GM23338 (cell line): ENCODE results near the gene H1-8. TPM values are rescaled to one million over a fixed set of nuclear protein-coding genes. Genes with fewer than 3 reads are reported as not detected.

ENCODE experiments used
- ATAC-seq: fragments of 200-7000 bp; cut with Tn5 transposase; 3 replicates; pipeline ENCODE4 v1.9.1; 2020
- DNase-seq: peaks from one replicate; pipeline ENCODE4 v3.0.0-alpha.2; 2015; ENCODE audit warnings: low spot score
- H2AFZ ChIP-seq: fragments of 200-600 bp; sonication (generic); 2 replicates; pipeline ENCODE4 v1.8.0; 2016; ENCODE audit warnings: antibody characterized with exemption, mild to moderate bottlenecking, moderate library complexity
- H3F3A ChIP-seq: fragments of 200-600 bp; sonication (generic); replicated peaks from 2 replicates; pipeline ENCODE4 v1.8.0; 2017; ENCODE audit warnings: antibody characterized with exemption, mixed run types, low read depth
- H3K27ac ChIP-seq: fragments of 200-600 bp; sonication (generic); 2 replicates; pipeline ENCODE4 v1.6.1; 2016; ENCODE audit warnings: low read depth
- H3K27me3 ChIP-seq: fragments of 200-600 bp; sonication (generic); 2 replicates; pipeline ENCODE4 v1.8.0; 2016; ENCODE audit warnings: mild to moderate bottlenecking, mixed run types, moderate library complexity; ENCODE audit not compliant: insufficient read depth
- H3K36me3 ChIP-seq: fragments of 200-600 bp; sonication (generic); 2 replicates; pipeline ENCODE4 v1.8.0; 2016; ENCODE audit warnings: mild to moderate bottlenecking; ENCODE audit not compliant: insufficient read depth
- H3K4me1 ChIP-seq: fragments of 200-600 bp; sonication (generic); 2 replicates; pipeline ENCODE4 v1.8.0; 2016; ENCODE audit warnings: mild to moderate bottlenecking, moderate library complexity; ENCODE audit not compliant: insufficient read depth
- H3K4me2 ChIP-seq: fragments of 200-600 bp; sonication (generic); 2 replicates; pipeline ENCODE4 v1.7.1; 2017; ENCODE audit warnings: mixed run types
- H3K4me3 ChIP-seq: fragments of 200-600 bp; sonication (generic); 2 replicates; pipeline ENCODE4 v1.6.1; 2016; ENCODE audit warnings: mixed run types
- H3K79me2 ChIP-seq: fragments of 200-600 bp; sonication (generic); replicated peaks from 2 replicates; pipeline ENCODE4 v1.8.0; 2017; ENCODE audit warnings: mild to moderate bottlenecking; ENCODE audit not compliant: insufficient read depth
- H3K9me2 ChIP-seq: fragments of 200-600 bp; sonication (generic); 2 replicates; pipeline ENCODE4 v1.8.0; 2017; ENCODE audit not compliant: insufficient read depth
- H4K20me1 ChIP-seq: fragments of 200-600 bp; sonication (generic); replicated peaks from 2 replicates; pipeline ENCODE4 v1.8.0; 2017; ENCODE audit warnings: mild to moderate bottlenecking; ENCODE audit not compliant: insufficient read depth
- H3K27ac Mint-ChIP-seq: 2 replicates; pipeline ENCODE4 v1.8.0; 2020; ENCODE audit warnings: inconsistent platforms, mild to moderate bottlenecking, moderate library complexity, mixed read lengths
- H3K27me3 Mint-ChIP-seq: 3 replicates; pipeline ENCODE4 v1.8.0; 2022; ENCODE audit warnings: low read depth, mild to moderate bottlenecking, moderate library complexity, mixed read lengths, inconsistent platforms; ENCODE audit not compliant: insufficient read depth, poor library complexity
- H3K36me3 Mint-ChIP-seq: 3 replicates; pipeline ENCODE4 v1.8.0; 2021; ENCODE audit warnings: low read depth, mild to moderate bottlenecking, inconsistent platforms, moderate library complexity, mixed read lengths
- H3K4me1 Mint-ChIP-seq: 3 replicates; pipeline ENCODE4 v1.8.0; 2020; ENCODE audit warnings: mild to moderate bottlenecking, inconsistent platforms, mixed read lengths
- H3K4me3 Mint-ChIP-seq: 3 replicates; pipeline ENCODE4 v1.8.0; 2021; ENCODE audit warnings: moderate library complexity, mild to moderate bottlenecking, inconsistent platforms, mixed read lengths
- H3K9me3 Mint-ChIP-seq: 3 replicates; pipeline ENCODE4 v1.8.0; 2020; ENCODE audit warnings: moderate library complexity, mild to moderate bottlenecking, inconsistent platforms, mixed read lengths
- CREB1 ChIP-seq: fragments of 250-450 bp; sonication (Bioruptor Pico); IDR thresholded peaks from 2 replicates; pipeline ENCODE4 v1.5.0; 2020; ENCODE audit warnings: low read depth, mild to moderate bottlenecking, moderate library complexity
- EZH2 ChIP-seq: fragments of 200-600 bp; sonication (generic); IDR thresholded peaks from one replicate; pipeline ENCODE4 v1.8.0; 2017; ENCODE audit warnings: antibody characterized with exemption, mild to moderate bottlenecking, low read depth; ENCODE audit not compliant: unreplicated experiment
- EZH2phosphoT487 ChIP-seq: fragments of 200-600 bp; sonication (generic); IDR thresholded peaks from one replicate; pipeline ENCODE4 v1.8.1; 2018; ENCODE audit warnings: antibody characterized with exemption; ENCODE audit not compliant: unreplicated experiment
- JUNB ChIP-seq: IDR thresholded peaks from one replicate; pipeline ENCODE4 v1.6.1; 2016; ENCODE audit warnings: antibody characterized with exemption; ENCODE audit not compliant: unreplicated experiment
- NANOG ChIP-seq: IDR thresholded peaks from 2 replicates; pipeline ENCODE4 v1.6.1; 2016; ENCODE audit warnings: antibody characterized with exemption, borderline replicate concordance
- POLR2AphosphoS5 ChIP-seq: IDR thresholded peaks from 2 replicates; pipeline ENCODE4 v1.6.1; 2016; ENCODE audit warnings: antibody characterized with exemption, low read depth
- STAT1 ChIP-seq: IDR thresholded peaks from one replicate; pipeline ENCODE4 v1.6.1; 2016; ENCODE audit warnings: antibody characterized with exemption; ENCODE audit not compliant: unreplicated experiment
- ZNF114 ChIP-seq: fragments of 250-450 bp; sonication (Bioruptor Pico); IDR thresholded peaks from 2 replicates; pipeline ENCODE4 v1.5.0; 2020; ENCODE audit warnings: mild to moderate bottlenecking, moderate library complexity
- ZNF331 ChIP-seq: fragments of 250-450 bp; sonication (Bioruptor Pico); IDR thresholded peaks from 2 replicates; pipeline ENCODE4 v1.5.0; 2020; ENCODE audit warnings: low read depth, mild to moderate bottlenecking, moderate library complexity
- polyA plus RNA-seq: library from polyadenylated mRNA; unstranded; fragments of >200 nt; fragmentation: Nextera tagmentation; extraction: Ambion mirVana; gene quantifications from 2 replicates; pipeline ENCODE4 v1.2.1, GENCODE V29; 2016
- total RNA-seq: library from RNA; depleted of rRNA; stranded (reverse); fragments of >200 nt; shearing (Covaris generic); gene quantifications from 2 replicates; pipeline ENCODE4 v1.2.3, GENCODE V29; 2014
- TF ChIP-seq, protein P1 (sequence below), 2 experiments: fragments of 200-600 bp in 1 of 2; sonication (generic) in 1 of 2; conservative IDR thresholded peaks; 2 replicates each; pipeline versions ENCODE4 v1.5.1 to v1.6.1; 2016 to 2017; ENCODE audit warnings: antibody characterized with exemption in 2 of 2, low read depth in 2 of 2, mild to moderate bottlenecking in 2 of 2, moderate library complexity in 1 of 2
- TF ChIP-seq, protein P2 (sequence below): IDR thresholded peaks from 2 replicates; pipeline ENCODE4 v1.6.1; 2016; ENCODE audit warnings: antibody characterized with exemption
- TF ChIP-seq, protein P3 (sequence below): fragments of 250-450 bp; sonication (Bioruptor Pico); IDR thresholded peaks from 2 replicates; pipeline ENCODE4 v1.5.0; 2020; ENCODE audit warnings: mild to moderate bottlenecking, moderate library complexity
- TF ChIP-seq, protein P4 (sequence below): IDR thresholded peaks from one replicate; pipeline ENCODE4 v1.6.1; 2018; ENCODE audit warnings: antibody characterized with exemption; ENCODE audit not compliant: unreplicated experiment

Gene H1-8
- total and polyA plus RNA-seq, 2 experiments from 2014 or later: not detected

DNA sequence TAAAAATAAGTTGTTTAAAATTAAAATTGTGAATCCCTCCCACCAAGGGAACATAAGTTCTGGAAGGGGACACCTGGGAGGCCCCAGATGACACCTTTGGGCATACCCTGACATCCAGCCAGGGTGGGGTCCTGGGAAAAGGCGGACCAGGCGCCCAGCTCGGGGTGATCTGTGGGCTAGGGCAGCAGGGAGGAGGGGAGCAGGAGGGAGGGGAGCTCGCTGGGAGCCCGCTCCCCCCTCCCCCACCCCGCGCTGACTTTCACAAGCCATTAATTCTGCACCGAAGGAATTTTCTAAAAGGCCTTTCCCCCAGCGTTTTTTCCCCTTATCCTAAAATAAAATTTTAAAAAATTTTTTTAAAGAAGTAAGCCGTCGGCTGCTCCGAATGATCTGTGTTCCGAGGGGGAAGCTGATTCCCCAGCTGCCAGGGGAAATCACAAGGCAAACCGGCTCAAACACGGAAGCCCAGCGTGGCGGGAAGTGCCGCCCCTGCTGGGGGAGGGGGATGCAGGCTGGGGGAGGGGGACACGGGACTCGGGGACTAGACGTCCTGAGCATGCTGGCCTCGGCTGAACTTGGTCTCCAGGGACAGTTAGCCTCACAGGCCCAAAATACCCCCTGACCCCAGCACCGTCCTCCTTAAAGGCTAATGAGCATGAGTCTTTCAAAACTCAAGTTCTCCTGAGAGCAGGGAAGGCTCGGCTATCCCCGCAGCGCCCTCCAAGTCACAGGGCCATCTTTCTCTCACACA lies 49.6 kb downstream of the H1-8 start:
- peak overlapping the region; percentile 50; the same call in 1 of the 2 replicates for H3K27ac ChIP-seq
- no peaks in the 10 kb centered on the region for H3K79me2 ChIP-seq
- ATAC-seq (peak; percentile 26), DNase-seq (peak; percentile 68)
- peaks cover 20% of the 10 kb centered on the region; the same call in 1 of the 2 replicates for H3F3A ChIP-seq
- no peaks in the 10 kb centered on the region for H3K27me3 ChIP-seq
- Mint-ChIP-seq H3K27ac (peak overlapping the region; percentile 82), H3K36me3 (no peaks in the 10 kb centered on the region), H3K4me3 (peak overlapping the region; percentile 51), H3K4me1 (peaks cover 63% of the 10 kb centered on the region), H3K9me3 (no peaks in the 10 kb centered on the region), H3K27me3 (peaks cover 23% of the 10 kb centered on the region)
- H3K4me2 ChIP-seq: peak overlapping the region; percentile 84
- H3K4me1 ChIP-seq: peaks cover 60% of the 10 kb centered on the region
- peak overlapping the region; percentile 47 for H3K4me3 ChIP-seq
- no peaks in the 10 kb centered on the region for H3K9me2 ChIP-seq
- H4K20me1 ChIP-seq: no peaks in the 10 kb centered on the region
- TF ChIP-seq EZH2 (no peak), ZNF114 (no peak), CREB1 (no peak), JUNB (no peak), ZNF331 (CRISPR knock-in tag) (no peak), EZH2phosphoT487 (no peak), STAT1 (no peak), POLR2AphosphoS5 (no peak), NANOG (no peak)
- TF ChIP-seq, protein P1, sequence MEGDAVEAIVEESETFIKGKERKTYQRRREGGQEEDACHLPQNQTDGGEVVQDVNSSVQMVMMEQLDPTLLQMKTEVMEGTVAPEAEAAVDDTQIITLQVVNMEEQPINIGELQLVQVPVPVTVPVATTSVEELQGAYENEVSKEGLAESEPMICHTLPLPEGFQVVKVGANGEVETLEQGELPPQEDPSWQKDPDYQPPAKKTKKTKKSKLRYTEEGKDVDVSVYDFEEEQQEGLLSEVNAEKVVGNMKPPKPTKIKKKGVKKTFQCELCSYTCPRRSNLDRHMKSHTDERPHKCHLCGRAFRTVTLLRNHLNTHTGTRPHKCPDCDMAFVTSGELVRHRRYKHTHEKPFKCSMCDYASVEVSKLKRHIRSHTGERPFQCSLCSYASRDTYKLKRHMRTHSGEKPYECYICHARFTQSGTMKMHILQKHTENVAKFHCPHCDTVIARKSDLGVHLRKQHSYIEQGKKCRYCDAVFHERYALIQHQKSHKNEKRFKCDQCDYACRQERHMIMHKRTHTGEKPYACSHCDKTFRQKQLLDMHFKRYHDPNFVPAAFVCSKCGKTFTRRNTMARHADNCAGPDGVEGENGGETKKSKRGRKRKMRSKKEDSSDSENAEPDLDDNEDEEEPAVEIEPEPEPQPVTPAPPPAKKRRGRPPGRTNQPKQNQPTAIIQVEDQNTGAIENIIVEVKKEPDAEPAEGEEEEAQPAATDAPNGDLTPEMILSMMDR (conservative IDR thresholded peaks at IDR 0.05; ENCODE audit: low read depth in 2 of 2): no peak
- TF ChIP-seq, protein P2, sequence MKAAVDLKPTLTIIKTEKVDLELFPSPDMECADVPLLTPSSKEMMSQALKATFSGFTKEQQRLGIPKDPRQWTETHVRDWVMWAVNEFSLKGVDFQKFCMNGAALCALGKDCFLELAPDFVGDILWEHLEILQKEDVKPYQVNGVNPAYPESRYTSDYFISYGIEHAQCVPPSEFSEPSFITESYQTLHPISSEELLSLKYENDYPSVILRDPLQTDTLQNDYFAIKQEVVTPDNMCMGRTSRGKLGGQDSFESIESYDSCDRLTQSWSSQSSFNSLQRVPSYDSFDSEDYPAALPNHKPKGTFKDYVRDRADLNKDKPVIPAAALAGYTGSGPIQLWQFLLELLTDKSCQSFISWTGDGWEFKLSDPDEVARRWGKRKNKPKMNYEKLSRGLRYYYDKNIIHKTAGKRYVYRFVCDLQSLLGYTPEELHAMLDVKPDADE: no peak
- TF ChIP-seq, protein P3, sequence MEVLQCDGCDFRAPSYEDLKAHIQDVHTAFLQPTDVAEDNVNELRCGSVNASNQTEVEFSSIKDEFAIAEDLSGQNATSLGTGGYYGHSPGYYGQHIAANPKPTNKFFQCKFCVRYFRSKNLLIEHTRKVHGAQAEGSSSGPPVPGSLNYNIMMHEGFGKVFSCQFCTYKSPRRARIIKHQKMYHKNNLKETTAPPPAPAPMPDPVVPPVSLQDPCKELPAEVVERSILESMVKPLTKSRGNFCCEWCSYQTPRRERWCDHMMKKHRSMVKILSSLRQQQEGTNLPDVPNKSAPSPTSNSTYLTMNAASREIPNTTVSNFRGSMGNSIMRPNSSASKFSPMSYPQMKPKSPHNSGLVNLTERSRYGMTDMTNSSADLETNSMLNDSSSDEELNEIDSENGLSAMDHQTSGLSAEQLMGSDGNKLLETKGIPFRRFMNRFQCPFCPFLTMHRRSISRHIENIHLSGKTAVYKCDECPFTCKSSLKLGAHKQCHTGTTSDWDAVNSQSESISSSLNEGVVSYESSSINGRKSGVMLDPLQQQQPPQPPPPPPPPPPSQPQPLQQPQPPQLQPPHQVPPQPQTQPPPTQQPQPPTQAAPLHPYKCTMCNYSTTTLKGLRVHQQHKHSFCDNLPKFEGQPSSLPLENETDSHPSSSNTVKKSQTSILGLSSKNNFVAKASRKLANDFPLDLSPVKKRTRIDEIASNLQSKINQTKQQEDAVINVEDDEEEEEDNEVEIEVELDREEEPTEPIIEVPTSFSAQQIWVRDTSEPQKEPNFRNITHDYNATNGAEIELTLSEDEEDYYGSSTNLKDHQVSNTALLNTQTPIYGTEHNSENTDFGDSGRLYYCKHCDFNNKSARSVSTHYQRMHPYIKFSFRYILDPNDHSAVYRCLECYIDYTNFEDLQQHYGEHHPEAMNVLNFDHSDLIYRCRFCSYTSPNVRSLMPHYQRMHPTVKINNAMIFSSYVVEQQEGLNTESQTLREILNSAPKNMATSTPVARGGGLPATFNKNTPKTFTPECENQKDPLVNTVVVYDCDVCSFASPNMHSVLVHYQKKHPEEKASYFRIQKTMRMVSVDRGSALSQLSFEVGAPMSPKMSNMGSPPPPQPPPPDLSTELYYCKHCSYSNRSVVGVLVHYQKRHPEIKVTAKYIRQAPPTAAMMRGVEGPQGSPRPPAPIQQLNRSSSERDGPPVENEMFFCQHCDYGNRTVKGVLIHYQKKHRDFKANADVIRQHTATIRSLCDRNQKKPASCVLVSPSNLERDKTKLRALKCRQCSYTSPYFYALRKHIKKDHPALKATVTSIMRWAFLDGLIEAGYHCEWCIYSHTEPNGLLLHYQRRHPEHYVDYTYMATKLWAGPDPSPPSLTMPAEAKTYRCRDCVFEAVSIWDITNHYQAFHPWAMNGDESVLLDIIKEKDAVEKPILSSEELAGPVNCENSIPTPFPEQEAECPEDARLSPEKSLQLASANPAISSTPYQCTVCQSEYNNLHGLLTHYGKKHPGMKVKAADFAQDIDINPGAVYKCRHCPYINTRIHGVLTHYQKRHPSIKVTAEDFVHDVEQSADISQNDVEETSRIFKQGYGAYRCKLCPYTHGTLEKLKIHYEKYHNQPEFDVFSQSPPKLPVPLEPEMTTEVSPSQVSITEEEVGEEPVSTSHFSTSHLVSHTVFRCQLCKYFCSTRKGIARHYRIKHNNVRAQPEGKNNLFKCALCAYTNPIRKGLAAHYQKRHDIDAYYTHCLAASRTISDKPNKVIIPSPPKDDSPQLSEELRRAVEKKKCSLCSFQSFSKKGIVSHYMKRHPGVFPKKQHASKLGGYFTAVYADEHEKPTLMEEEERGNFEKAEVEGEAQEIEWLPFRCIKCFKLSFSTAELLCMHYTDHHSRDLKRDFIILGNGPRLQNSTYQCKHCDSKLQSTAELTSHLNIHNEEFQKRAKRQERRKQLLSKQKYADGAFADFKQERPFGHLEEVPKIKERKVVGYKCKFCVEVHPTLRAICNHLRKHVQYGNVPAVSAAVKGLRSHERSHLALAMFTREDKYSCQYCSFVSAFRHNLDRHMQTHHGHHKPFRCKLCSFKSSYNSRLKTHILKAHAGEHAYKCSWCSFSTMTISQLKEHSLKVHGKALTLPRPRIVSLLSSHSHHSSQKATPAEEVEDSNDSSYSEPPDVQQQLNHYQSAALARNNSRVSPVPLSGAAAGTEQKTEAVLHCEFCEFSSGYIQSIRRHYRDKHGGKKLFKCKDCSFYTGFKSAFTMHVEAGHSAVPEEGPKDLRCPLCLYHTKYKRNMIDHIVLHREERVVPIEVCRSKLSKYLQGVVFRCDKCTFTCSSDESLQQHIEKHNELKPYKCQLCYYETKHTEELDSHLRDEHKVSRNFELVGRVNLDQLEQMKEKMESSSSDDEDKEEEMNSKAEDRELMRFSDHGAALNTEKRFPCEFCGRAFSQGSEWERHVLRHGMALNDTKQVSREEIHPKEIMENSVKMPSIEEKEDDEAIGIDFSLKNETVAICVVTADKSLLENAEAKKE (CRISPR knock-in tag): no peak
- TF ChIP-seq, protein P4, sequence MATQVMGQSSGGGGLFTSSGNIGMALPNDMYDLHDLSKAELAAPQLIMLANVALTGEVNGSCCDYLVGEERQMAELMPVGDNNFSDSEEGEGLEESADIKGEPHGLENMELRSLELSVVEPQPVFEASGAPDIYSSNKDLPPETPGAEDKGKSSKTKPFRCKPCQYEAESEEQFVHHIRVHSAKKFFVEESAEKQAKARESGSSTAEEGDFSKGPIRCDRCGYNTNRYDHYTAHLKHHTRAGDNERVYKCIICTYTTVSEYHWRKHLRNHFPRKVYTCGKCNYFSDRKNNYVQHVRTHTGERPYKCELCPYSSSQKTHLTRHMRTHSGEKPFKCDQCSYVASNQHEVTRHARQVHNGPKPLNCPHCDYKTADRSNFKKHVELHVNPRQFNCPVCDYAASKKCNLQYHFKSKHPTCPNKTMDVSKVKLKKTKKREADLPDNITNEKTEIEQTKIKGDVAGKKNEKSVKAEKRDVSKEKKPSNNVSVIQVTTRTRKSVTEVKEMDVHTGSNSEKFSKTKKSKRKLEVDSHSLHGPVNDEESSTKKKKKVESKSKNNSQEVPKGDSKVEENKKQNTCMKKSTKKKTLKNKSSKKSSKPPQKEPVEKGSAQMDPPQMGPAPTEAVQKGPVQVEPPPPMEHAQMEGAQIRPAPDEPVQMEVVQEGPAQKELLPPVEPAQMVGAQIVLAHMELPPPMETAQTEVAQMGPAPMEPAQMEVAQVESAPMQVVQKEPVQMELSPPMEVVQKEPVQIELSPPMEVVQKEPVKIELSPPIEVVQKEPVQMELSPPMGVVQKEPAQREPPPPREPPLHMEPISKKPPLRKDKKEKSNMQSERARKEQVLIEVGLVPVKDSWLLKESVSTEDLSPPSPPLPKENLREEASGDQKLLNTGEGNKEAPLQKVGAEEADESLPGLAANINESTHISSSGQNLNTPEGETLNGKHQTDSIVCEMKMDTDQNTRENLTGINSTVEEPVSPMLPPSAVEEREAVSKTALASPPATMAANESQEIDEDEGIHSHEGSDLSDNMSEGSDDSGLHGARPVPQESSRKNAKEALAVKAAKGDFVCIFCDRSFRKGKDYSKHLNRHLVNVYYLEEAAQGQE: no peak
- H2AFZ ChIP-seq: peak overlapping the region; percentile 59
- H3K36me3 ChIP-seq: no peaks in the 10 kb centered on the region
